ENCODE measurements around the gene ZNF346. TPM values are rescaled to one million over a fixed set of nuclear protein-coding genes. Genes with fewer than 3 reads are reported as not detected.

ZNF346 gene
- total RNA-seq, 1 donor from 2014 or later = 28.1 TPM

DNA sequence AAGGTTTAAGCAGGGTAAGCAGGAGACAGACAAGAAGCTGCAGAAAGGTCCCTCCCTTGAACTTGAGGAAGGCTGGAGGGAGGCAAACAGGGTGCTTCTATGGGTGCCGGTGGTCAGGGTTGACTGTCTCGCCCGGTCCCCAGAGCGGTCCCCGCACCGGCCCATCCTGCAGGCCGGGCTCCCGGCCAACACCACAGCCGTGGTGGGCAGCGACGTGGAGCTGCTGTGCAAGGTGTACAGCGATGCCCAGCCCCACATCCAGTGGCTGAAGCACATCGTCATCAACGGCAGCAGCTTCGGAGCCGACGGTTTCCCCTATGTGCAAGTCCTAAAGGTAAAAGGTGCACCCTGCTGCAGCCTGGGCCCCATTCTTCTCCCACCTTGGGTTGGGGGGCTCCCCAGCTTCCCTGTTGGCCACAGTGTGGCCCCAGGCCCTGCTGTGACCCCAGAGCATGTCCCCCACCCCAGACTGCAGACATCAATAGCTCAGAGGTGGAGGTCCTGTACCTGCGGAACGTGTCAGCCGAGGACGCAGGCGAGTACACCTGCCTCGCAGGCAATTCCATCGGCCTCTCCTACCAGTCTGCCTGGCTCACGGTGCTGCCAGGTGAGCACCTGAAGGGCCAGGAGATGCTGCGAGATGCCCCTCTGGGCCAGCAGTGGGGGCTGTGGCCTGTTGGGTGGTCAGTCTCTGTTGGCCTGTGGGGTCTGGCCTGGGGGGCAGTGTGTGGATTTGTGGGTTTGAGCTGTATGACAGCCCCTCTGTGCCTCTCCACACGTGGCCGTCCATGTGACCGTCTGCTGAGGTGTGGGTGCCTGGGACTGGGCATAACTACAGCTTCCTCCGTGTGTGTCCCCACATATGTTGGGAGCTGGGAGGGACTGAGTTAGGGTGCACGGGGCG is 69.9 kb downstream of the ZNF346 start:
- intact Hi-C loops (cut with micrococcal nuclease) = no loop called here

- intact Hi-C loops (cut with micrococcal nuclease) = no loop called here
Observed at GRCh38 chr5:177093082-177093712, 70.7 kb downstream of the ZNF346 start.

DNA sequence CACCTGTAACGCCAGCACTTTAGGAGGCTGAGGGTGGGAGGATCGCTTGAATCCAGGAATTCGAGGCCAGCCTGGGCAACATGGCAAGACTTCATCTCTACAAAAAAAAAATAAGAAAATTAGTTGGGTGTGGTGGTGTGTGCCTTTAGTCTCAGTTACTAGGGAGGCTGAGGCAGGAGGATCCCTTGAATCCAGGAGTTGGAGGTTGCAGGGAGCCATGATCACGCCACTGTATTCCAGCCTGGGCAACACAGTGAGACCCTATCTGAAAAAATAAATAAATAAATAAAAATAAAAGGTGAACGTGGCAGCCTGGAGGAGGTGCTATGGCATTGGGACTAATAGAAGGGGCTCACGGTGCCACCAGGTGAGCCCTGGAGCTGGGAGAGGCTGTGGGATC is 71.3 kb downstream of the ZNF346 start:
- intact Hi-C loops (cut with micrococcal nuclease) = no loop called here

GRCh38 chr5:177094224-177095087 is 72.0 kb downstream of the ZNF346 start:
- intact Hi-C loops (cut with micrococcal nuclease) = no loop called here

- intact Hi-C loops (cut with micrococcal nuclease) = no loop called here
Observed at GRCh38 chr5:177095088-177095669, 72.7 kb downstream of the ZNF346 start.

DNA sequence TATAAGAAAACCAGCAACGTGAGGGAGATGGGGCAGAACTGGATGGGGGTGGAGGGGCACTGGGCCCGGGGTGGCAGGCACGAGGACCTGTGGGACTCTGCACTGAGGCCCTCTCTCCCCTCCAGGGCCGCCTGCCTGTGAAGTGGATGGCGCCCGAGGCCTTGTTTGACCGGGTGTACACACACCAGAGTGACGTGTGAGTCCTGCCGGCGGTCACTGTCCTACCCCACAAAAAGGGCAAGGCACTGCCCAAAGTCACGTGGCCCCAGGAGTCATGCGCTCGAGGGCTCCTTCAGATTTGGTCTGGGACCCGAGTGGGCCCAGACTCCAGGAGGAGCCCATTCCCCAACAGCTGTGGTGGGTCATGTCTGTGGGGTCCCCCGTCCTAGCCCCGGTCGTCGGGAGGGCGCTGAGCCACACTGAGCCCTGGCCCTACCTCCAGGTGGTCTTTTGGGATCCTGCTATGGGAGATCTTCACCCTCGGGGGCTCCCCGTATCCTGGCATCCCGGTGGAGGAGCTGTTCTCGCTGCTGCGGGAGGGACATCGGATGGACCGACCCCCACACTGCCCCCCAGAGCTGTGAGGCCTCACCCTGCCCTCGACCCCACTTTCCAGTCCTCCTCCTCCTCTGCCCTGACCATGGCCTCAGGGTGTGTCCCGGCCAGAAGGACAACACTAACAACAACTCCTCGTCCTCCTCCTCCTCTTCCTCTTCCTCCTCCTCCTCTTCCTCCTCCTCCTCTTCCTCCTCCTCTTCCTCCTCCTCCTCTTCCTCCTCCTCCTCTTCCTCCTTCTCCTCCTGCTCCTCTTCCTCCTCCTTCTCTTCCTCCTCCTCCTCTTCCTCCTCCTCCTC is 73.9 kb downstream of the ZNF346 start:
- intact Hi-C loops (cut with micrococcal nuclease) = no loop called here

DNA sequence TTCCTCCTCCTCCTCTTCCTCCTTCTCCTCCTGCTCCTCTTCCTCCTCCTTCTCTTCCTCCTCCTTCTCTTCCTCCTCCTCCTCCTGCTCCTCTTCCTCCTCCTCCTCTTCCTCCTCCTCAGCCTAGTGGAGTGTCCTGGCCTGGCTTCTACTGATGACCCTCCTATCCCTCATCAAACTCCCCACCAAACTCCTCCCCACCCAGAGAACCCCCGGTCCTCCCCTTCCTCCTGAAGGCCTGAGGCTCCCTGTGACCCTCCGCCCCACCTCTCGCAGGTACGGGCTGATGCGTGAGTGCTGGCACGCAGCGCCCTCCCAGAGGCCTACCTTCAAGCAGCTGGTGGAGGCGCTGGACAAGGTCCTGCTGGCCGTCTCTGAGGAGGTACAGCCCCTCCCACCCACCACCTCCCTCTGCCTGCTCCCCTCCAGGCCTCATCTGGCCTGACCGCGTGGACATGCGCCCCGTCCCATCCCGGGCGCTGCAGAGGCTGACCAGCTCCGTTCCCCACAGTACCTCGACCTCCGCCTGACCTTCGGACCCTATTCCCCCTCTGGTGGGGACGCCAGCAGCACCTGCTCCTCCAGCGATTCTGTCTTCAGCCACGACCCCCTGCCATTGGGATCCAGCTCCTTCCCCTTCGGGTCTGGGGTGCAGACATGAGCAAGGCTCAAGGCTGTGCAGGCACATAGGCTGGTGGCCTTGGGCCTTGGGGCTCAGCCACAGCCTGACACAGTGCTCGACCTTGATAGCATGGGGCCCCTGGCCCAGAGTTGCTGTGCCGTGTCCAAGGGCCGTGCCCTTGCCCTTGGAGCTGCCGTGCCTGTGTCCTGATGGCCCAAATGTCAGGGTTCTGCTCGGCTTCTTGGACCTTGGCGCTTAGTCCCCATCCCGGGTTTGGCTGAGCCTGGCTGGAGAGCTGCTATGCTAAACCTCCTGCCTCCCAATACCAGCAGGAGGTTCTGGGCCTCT is 74.8 kb downstream of the ZNF346 start:
- intact Hi-C loops (cut with micrococcal nuclease) = no loop called here

- intact Hi-C loops (cut with micrococcal nuclease) = no loop called here
Observed at GRCh38 chr5:177098120-177098469, 75.6 kb downstream of the ZNF346 start.

GRCh38 chr5:177098470-177099141 is 76.1 kb downstream of the ZNF346 start:
- intact Hi-C loops (cut with micrococcal nuclease) = no loop called here

DNA sequence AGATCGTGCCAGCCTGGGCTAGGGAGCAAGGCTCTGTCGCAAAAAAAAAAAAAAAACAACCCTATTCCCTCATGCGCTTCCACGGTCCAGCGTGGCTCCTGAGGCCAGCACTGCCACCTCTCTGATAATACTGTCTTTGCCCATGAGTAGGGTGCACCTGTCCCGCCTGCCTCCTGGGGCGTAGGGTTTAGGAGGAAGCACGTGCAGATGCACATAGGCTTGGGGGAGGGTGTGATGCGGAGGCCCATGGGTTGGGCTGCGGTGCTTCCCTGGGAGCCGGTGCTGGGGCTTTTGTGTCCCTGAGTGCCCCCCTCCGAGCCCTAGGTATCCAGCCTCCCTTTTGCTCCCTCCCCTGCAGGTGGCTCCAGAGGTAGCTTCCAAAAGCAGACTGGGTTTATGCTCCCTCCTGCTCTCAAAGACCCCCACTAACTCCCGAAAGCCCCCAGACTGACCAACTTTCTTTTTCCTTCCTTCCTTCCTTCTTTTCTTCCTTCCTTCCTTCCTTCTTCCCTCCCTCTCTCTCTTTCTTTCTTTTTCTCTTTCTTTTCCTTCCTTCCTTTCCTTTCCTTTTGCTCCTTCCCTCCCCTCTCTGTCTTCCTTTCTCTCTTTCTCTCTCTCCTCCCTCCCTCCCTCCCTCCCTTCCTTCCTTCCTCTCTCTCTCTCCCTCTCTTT is 77.1 kb downstream of the ZNF346 start:
- intact Hi-C loops (cut with micrococcal nuclease) = no loop called here

- intact Hi-C loops (cut with micrococcal nuclease) = no loop called here
Observed at GRCh38 chr5:177100714-177101121, 78.2 kb downstream of the ZNF346 start.

GRCh38 chr5:177103523-177104253 is 81.2 kb downstream of the ZNF346 start:
- intact Hi-C loops (cut with micrococcal nuclease) = no loop called here

DNA sequence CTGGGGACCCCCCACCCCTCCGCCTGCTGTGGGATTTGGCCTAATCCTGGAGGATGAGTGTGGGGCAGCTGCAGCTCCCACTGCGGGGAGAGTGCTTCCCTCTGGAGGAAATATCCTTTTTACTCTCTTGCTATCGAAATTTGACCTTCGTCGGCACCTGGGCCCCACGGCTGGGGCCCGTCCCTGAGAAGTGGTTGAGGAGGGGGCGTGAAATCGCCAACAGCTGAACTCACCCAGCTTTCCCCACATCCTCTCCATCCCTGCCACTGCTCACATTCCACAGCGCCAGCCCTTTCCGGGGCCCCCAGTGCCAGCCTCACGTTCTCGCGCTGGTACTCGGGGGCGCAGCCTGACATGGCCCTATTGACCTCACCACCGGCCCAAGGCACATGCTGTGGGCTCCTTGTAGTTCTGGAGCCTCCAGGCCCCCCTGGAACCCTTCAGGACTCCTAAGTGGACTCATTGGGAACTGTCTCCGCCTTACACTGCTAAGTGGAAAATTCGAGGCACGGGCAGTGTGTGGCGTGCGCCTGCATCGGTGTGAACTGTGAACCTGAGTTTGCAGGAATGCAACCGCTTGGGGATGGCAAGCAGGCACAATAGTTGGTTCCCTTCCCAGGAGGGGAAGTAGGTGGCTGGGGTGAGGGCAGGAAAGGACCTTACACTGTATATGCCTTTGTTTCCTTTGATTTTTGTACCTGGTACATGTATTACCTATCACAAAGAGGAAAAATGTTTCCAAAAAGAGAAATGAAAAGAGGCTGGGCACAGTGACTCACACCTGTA is 83.4 kb downstream of the ZNF346 start:
- intact Hi-C loops (cut with micrococcal nuclease) = no loop called here

GRCh38 chr5:177107159-177107558 is 84.7 kb downstream of the ZNF346 start:
- intact Hi-C loops (cut with micrococcal nuclease) = no loop called here

- intact Hi-C loops (cut with micrococcal nuclease) = loop anchor here (5.0 kb wide), 5 partner anchors 37 to 1383 kb away; no protein-coding TSS in a partner anchor
Observed at GRCh38 chr5:177109810-177110209, 87.3 kb downstream of the ZNF346 start.

DNA sequence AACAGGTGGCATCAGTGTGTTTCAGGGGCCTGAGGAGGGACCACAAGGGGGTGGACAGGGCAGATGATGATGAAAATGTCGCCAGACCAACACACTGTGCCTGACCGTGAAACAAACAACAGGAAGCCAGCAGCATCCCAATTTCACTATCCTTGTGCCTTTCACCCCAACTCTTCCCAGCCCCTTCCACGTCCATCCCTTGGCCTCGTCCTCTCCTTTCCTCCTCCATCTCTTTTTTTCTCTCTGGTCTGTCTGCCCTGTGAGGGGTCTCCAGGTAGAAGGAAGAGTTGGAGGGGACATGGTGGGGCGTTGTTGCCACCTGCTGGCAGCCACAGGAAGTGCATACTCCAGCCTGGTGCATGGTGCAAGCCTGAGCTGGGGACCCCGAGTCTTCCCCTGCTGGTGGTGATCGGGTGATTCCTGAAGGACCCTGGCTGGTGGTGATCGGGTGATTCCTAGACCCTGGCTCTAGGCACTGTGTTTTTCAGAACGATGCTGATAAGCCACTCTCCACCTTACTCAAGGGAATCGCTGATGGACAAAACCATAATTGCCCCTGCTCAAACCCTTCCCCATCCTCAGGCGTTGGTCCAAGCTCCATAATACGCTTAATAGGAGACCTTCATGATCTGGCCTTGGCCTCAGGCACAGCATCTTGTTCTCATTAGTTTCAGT is 89.4 kb downstream of the ZNF346 start:
- intact Hi-C loops (cut with micrococcal nuclease) = loop anchor here (1.0 to 5.0 kb wide), 6 partner anchors 35 to 1385 kb away; no protein-coding TSS in a partner anchor

Measured in T-helper 1 cell treated with Interleukin-12 subunit alpha and Interleukin-12 subunit beta and Interleukin-4 antibody, amounts not matched to agents 30 ng/mL and 1 ng/mL, for 36 hours (primary cell).